Keratinocyte (primary cell): ENCODE data around the gene PLEKHA8.

ENCODE experiments used
- CTCF ChIP-seq, 3 experiments: IDR thresholded peaks in 1 of 3; conservative IDR thresholded peaks in 1 of 3; optimal IDR thresholded peaks in 1 of 3; 2 replicates in 2 of 3; 3 replicates in 1 of 3; pipeline versions ENCODE3 to v1.5.1; 2011; ENCODE audit warnings: low read length in 3 of 3, mild to moderate bottlenecking in 3 of 3, moderate library complexity in 2 of 3, control low read depth in 1 of 3, inconsistent platforms in 1 of 3; ENCODE audit not compliant: insufficient read depth in 2 of 3; ENCODE audit errors: extremely low read depth in 1 of 3
- EZH2 ChIP-seq: IDR thresholded peaks from one replicate; pipeline ENCODE4 v1.6.1; 2012; ENCODE audit warnings: inconsistent platforms, mild to moderate bottlenecking, low read length, moderate library complexity

- TF ChIP-seq CTCF (optimal IDR thresholded peaks at IDR 0.05 in 1 of 3, IDR thresholded peaks at IDR 0.05 in 1 of 3, conservative IDR thresholded peaks at IDR 0.05 in 1 of 3; ENCODE audit: extremely low read depth in 1 of 3, insufficient read depth in 2 of 3, low read length in 3 of 3) (no peak), EZH2 (no peak)
Observed at GRCh38 chr7:30160329-30160728, 132.1 kb downstream of the PLEKHA8 start.
